NCI-H446 (cell line): ENCODE results near the gene CEPT1.
"Not testable (repeated sequence)": the region's sequence is repeated elsewhere in the genome, so short reads cannot be mapped to it uniquely, and the experiment has no call there.

Experiments used
- DNase-seq, 2 experiments: peaks; one replicate each; lab custom pipeline; 2025; lab: John Stamatoyannopoulos, UW

Gene CEPT1

GRCh38 chr1:111139956-111140679, at the start of gene CEPT1, which contains the start of gene DRAM2:
Gene CEPT1 (plus strand): TSS chr1:111140223. CDS start chr1:111147715, 7,492 bp downstream.
Gene DRAM2 (minus strand): TSS chr1:111140093. CDS start chr1:111131554, 8,539 bp downstream.
- DNase-seq = peak; percentile 87 to 96

- DNase-seq = not testable (repeated sequence)
Observed at GRCh38 chr1:111095421-111095820, 44.6 kb upstream of the CEPT1 start.

GRCh38 chr1:111097356-111098099, 42.5 kb upstream of the CEPT1 start:
- DNase-seq = no peak

- DNase-seq = no peak
Observed at GRCh38 chr1:111099289-111099688, 40.7 kb upstream of the CEPT1 start.

- no peak for DNase-seq
Observed at GRCh38 chr1:111101854-111102642, 38.0 kb upstream of the CEPT1 start.

- no peak for DNase-seq
Observed at GRCh38 chr1:111104981-111105380, 35.0 kb upstream of the CEPT1 start.

GRCh38 chr1:111110197-111110899, 29.7 kb upstream of the CEPT1 start:
- no peak for DNase-seq

- DNase-seq = no peak
Observed at GRCh38 chr1:111116496-111116895, 23.5 kb upstream of the CEPT1 start.

GRCh38 chr1:111126354-111126753, 13.7 kb upstream of the CEPT1 start:
- DNase-seq = no peak

- no peak for DNase-seq
Observed at GRCh38 chr1:111127923-111128643, 11.9 kb upstream of the CEPT1 start.

- DNase-seq = no peak
Observed at GRCh38 chr1:111129376-111129775, 10.6 kb upstream of the CEPT1 start.

- DNase-seq = no peak
Observed at GRCh38 chr1:111131693-111132092, 8.3 kb upstream of the CEPT1 start.

- DNase-seq = no peak
Observed at GRCh38 chr1:111133866-111134265, 6.2 kb upstream of the CEPT1 start.

- DNase-seq = peak; percentile 47 to 77
Observed at GRCh38 chr1:111139324-111139955, 583 bp upstream of the CEPT1 start.

GRCh38 chr1:111140680-111140967, 601 bp downstream of the CEPT1 start:
- DNase-seq = no peak

GRCh38 chr1:111141245-111142220, 1.5 kb downstream of the CEPT1 start:
- no peak for DNase-seq

GRCh38 chr1:111142356-111142975, 2.4 kb downstream of the CEPT1 start:
- no peak for DNase-seq

- DNase-seq = no peak
Observed at GRCh38 chr1:111145542-111145941, 5.5 kb downstream of the CEPT1 start.
